OCI-LY3 (cell line): ENCODE measurements around the gene VMP1.

Experiments used
- H2AFZ ChIP-seq: fragments of 200-600, 300-600 bp; shearing (Covaris generic); 2 replicates; pipeline ENCODE4 v1.6.0; 2014; ENCODE audit warnings: antibody characterized with exemption, low read depth, low read length
- H3K27ac ChIP-seq: fragments of 200-600, 300-600 bp; sonication (generic); 2 replicates; pipeline ENCODE4 v1.5.1; 2014; ENCODE audit warnings: mild to moderate bottlenecking, low read length, moderate library complexity, mixed read lengths
- H3K27me3 ChIP-seq: fragments of 200-600, 300-600 bp; sonication (generic); 2 replicates; pipeline ENCODE4 v1.6.1; 2014; ENCODE audit warnings: low read depth, low read length, mixed read lengths
- H3K36me3 ChIP-seq: fragments of 200-600, 300-600 bp; sonication (generic); replicated peaks from 2 replicates; pipeline ENCODE3; 2014; ENCODE audit warnings: low read depth, low read length, mixed read lengths
- H3K4me1 ChIP-seq: fragments of 300-600, 200-600 bp; sonication (generic); 2 replicates; pipeline ENCODE4 v1.6.1; 2014; ENCODE audit warnings: low read length, mixed read lengths
- H3K4me2 ChIP-seq: fragments of 200-600, 300-600 bp; sonication (generic); 2 replicates; pipeline ENCODE4 v1.6.1; 2014; ENCODE audit warnings: low read length, mixed read lengths
- H3K4me3 ChIP-seq: fragments of 300-600, 200-600 bp; sonication (generic); 2 replicates; pipeline ENCODE4 v1.5.1; 2014; ENCODE audit warnings: antibody characterized with exemption, mild to moderate bottlenecking, low read length, moderate library complexity
- H3K79me2 ChIP-seq: fragments of 300-600, 200-600 bp; shearing (Covaris generic); 2 replicates; pipeline ENCODE4 v1.6.1; 2014; ENCODE audit warnings: mild to moderate bottlenecking, low read length, mixed read lengths
- H3K9ac ChIP-seq: fragments of 300-600, 200-600 bp; shearing (Covaris generic); 2 replicates; pipeline ENCODE4 v1.6.0; 2014; ENCODE audit warnings: mild to moderate bottlenecking, low read length, moderate library complexity
- H3K9me3 ChIP-seq: fragments of 200-600, 300-600 bp; shearing (Covaris generic); 2 replicates; pipeline ENCODE4 v1.6.1; 2014; ENCODE audit warnings: low read length, mixed read lengths; ENCODE audit not compliant: insufficient read depth
- H4K20me1 ChIP-seq: fragments of 200-600, 300-600 bp; sonication (generic); 2 replicates; pipeline ENCODE4 v1.6.1; 2016; ENCODE audit warnings: low read length, mixed read lengths; ENCODE audit not compliant: insufficient read depth
- CTCF ChIP-seq: fragments of 200-600, 300-600 bp; sonication (generic); IDR thresholded peaks from 2 replicates; pipeline ENCODE4 v1.5.1; 2014; ENCODE audit warnings: antibody characterized with exemption, low read length, low read depth
- EZH2phosphoT487 ChIP-seq: fragments of 200-600 bp; shearing (Covaris generic); IDR thresholded peaks from 2 replicates; pipeline ENCODE4 v1.6.1; 2018; ENCODE audit warnings: antibody characterized with exemption, mixed run types, low read depth

Gene VMP1

GRCh38 chr17:59796138-59796537 is 88.7 kb downstream of the VMP1 start:
- no peaks in the 10 kb centered on the region for H3K36me3 ChIP-seq
- TF ChIP-seq CTCF (no peak), EZH2phosphoT487 (no peak)

GRCh38 chr17:59796785-59797205 is 89.3 kb downstream of the VMP1 start:
- Histone ChIP-seq H3K4me1 (no peaks in the 10 kb centered on the region), H3K4me2 (no peak overlapping the region), H3K79me2 (no peaks in the 10 kb centered on the region), H3K36me3 (no peaks in the 10 kb centered on the region), H3K27ac (no peak overlapping the region), H2AFZ (no peak overlapping the region), H4K20me1 (no peaks in the 10 kb centered on the region), H3K4me3 (no peak overlapping the region), H3K27me3 (no peaks in the 10 kb centered on the region), H3K9ac (no peak overlapping the region), H3K9me3 (no peaks in the 10 kb centered on the region)
- TF ChIP-seq EZH2phosphoT487: no peak
- no peak for TF ChIP-seq CTCF

More at GRCh38 chr17:59796138-59796537, 88.7 kb downstream of the VMP1 start:
- Histone ChIP-seq H3K4me1 (no peaks in the 10 kb centered on the region), H3K27ac (no peak overlapping the region), H3K9ac (no peak overlapping the region), H3K4me2 (no peak overlapping the region), H3K79me2 (no peaks in the 10 kb centered on the region), H3K4me3 (no peak overlapping the region), H4K20me1 (no peaks in the 10 kb centered on the region), H3K9me3 (no peaks in the 10 kb centered on the region), H3K27me3 (no peaks in the 10 kb centered on the region), H2AFZ (no peak overlapping the region)

GRCh38 chr17:59798111-59798510 is 90.7 kb downstream of the VMP1 start:
- Histone ChIP-seq H3K4me3 (no peak overlapping the region), H3K79me2 (no peaks in the 10 kb centered on the region), H4K20me1 (no peaks in the 10 kb centered on the region), H3K4me2 (no peak overlapping the region), H3K36me3 (no peaks in the 10 kb centered on the region), H3K27ac (no peak overlapping the region), H3K27me3 (no peaks in the 10 kb centered on the region), H3K4me1 (peaks cover 1% of the 10 kb centered on the region), H3K9ac (no peak overlapping the region), H3K9me3 (no peaks in the 10 kb centered on the region), H2AFZ (no peak overlapping the region)
- TF ChIP-seq CTCF (no peak), EZH2phosphoT487 (no peak)

GRCh38 chr17:59800530-59800942 is 93.1 kb downstream of the VMP1 start:
- H4K20me1 ChIP-seq: no peaks in the 10 kb centered on the region
- H3K27me3 ChIP-seq: no peaks in the 10 kb centered on the region
- no peak overlapping the region for H3K4me3 ChIP-seq
- H3K36me3 ChIP-seq: no peaks in the 10 kb centered on the region
- no peaks in the 10 kb centered on the region for H3K79me2 ChIP-seq
- no peak overlapping the region for H2AFZ ChIP-seq
- no peaks in the 10 kb centered on the region for H3K9me3 ChIP-seq
- no peak for TF ChIP-seq EZH2phosphoT487
- TF ChIP-seq CTCF: no peak
- no peak overlapping the region for H3K9ac ChIP-seq
- H3K27ac ChIP-seq: no peak overlapping the region
- no peak overlapping the region for H3K4me2 ChIP-seq
- peaks cover 18% of the 10 kb centered on the region for H3K4me1 ChIP-seq
